Measurements from ENCODE around the gene MYO18A.

MYO18A gene

GRCh38 chr17:29021226-29021625 lies 159.0 kb downstream of the MYO18A start:
- DNase-seq = no peak
